GM12873 (cell line): ENCODE measurements around the gene ASTN2.

Experiments used
- CTCF ChIP-seq: IDR thresholded peaks from 2 replicates; pipeline ENCODE4 v1.5.1; 2012; ENCODE audit warnings: low read depth, mild to moderate bottlenecking, moderate library complexity, low read length, control low read depth; ENCODE audit not compliant: insufficient read depth; ENCODE audit errors: missing control alignments

ASTN2 gene

GRCh38 chr9:116414374-116414773, 1000.5 kb downstream of the ASTN2 start:
- TF ChIP-seq CTCF = no peak

GRCh38 chr9:116411506-116411905, 1003.4 kb downstream of the ASTN2 start:
- no peak for TF ChIP-seq CTCF

- no peak for TF ChIP-seq CTCF
Observed at GRCh38 chr9:116409638-116410037, 1005.2 kb downstream of the ASTN2 start.

GRCh38 chr9:116409129-116409528, 1005.7 kb downstream of the ASTN2 start:
- TF ChIP-seq CTCF = no peak

GRCh38 chr9:116406469-116406868, 1008.4 kb downstream of the ASTN2 start:
- TF ChIP-seq CTCF = no peak

GRCh38 chr9:116405321-116405720, 1009.5 kb downstream of the ASTN2 start:
- TF ChIP-seq CTCF = no peak

- TF ChIP-seq CTCF = no peak
Observed at GRCh38 chr9:116404228-116404627, 1010.6 kb downstream of the ASTN2 start.
